GM23338 (cell line): Measurements from ENCODE around the gene ADPRHL1. TPM values are rescaled to one million over a fixed set of nuclear protein-coding genes. Genes with fewer than 3 reads are reported as not detected.

Source experiments
- ATAC-seq: fragments of 200-7000 bp; cut with Tn5 transposase; 3 replicates; pipeline ENCODE4 v1.9.1; 2020
- DNase-seq: peaks from one replicate; pipeline ENCODE4 v3.0.0-alpha.2; 2015; ENCODE audit warnings: low spot score
- H2AFZ ChIP-seq: fragments of 200-600 bp; sonication (generic); 2 replicates; pipeline ENCODE4 v1.8.0; 2016; ENCODE audit warnings: antibody characterized with exemption, mild to moderate bottlenecking, moderate library complexity
- H3F3A ChIP-seq: fragments of 200-600 bp; sonication (generic); replicated peaks from 2 replicates; pipeline ENCODE4 v1.8.0; 2017; ENCODE audit warnings: antibody characterized with exemption, mixed run types, low read depth
- H3K27ac ChIP-seq: fragments of 200-600 bp; sonication (generic); 2 replicates; pipeline ENCODE4 v1.6.1; 2016; ENCODE audit warnings: low read depth
- H3K27me3 ChIP-seq: fragments of 200-600 bp; sonication (generic); 2 replicates; pipeline ENCODE4 v1.8.0; 2016; ENCODE audit warnings: mild to moderate bottlenecking, mixed run types, moderate library complexity; ENCODE audit not compliant: insufficient read depth
- H3K36me3 ChIP-seq: fragments of 200-600 bp; sonication (generic); 2 replicates; pipeline ENCODE4 v1.8.0; 2016; ENCODE audit warnings: mild to moderate bottlenecking; ENCODE audit not compliant: insufficient read depth
- H3K4me1 ChIP-seq: fragments of 200-600 bp; sonication (generic); 2 replicates; pipeline ENCODE4 v1.8.0; 2016; ENCODE audit warnings: mild to moderate bottlenecking, moderate library complexity; ENCODE audit not compliant: insufficient read depth
- H3K4me2 ChIP-seq: fragments of 200-600 bp; sonication (generic); 2 replicates; pipeline ENCODE4 v1.7.1; 2017; ENCODE audit warnings: mixed run types
- H3K4me3 ChIP-seq: fragments of 200-600 bp; sonication (generic); 2 replicates; pipeline ENCODE4 v1.6.1; 2016; ENCODE audit warnings: mixed run types
- H3K79me2 ChIP-seq: fragments of 200-600 bp; sonication (generic); replicated peaks from 2 replicates; pipeline ENCODE4 v1.8.0; 2017; ENCODE audit warnings: mild to moderate bottlenecking; ENCODE audit not compliant: insufficient read depth
- H3K9me2 ChIP-seq: fragments of 200-600 bp; sonication (generic); 2 replicates; pipeline ENCODE4 v1.8.0; 2017; ENCODE audit not compliant: insufficient read depth
- H4K20me1 ChIP-seq: fragments of 200-600 bp; sonication (generic); replicated peaks from 2 replicates; pipeline ENCODE4 v1.8.0; 2017; ENCODE audit warnings: mild to moderate bottlenecking; ENCODE audit not compliant: insufficient read depth
- H3K27ac Mint-ChIP-seq: 2 replicates; pipeline ENCODE4 v1.8.0; 2020; ENCODE audit warnings: inconsistent platforms, mild to moderate bottlenecking, moderate library complexity, mixed read lengths
- H3K27me3 Mint-ChIP-seq: 3 replicates; pipeline ENCODE4 v1.8.0; 2022; ENCODE audit warnings: low read depth, mild to moderate bottlenecking, moderate library complexity, mixed read lengths, inconsistent platforms; ENCODE audit not compliant: insufficient read depth, poor library complexity
- H3K36me3 Mint-ChIP-seq: 3 replicates; pipeline ENCODE4 v1.8.0; 2021; ENCODE audit warnings: low read depth, mild to moderate bottlenecking, inconsistent platforms, moderate library complexity, mixed read lengths
- H3K4me1 Mint-ChIP-seq: 3 replicates; pipeline ENCODE4 v1.8.0; 2020; ENCODE audit warnings: mild to moderate bottlenecking, inconsistent platforms, mixed read lengths
- H3K4me3 Mint-ChIP-seq: 3 replicates; pipeline ENCODE4 v1.8.0; 2021; ENCODE audit warnings: moderate library complexity, mild to moderate bottlenecking, inconsistent platforms, mixed read lengths
- H3K9me3 Mint-ChIP-seq: 3 replicates; pipeline ENCODE4 v1.8.0; 2020; ENCODE audit warnings: moderate library complexity, mild to moderate bottlenecking, inconsistent platforms, mixed read lengths
- CREB1 ChIP-seq: fragments of 250-450 bp; sonication (Bioruptor Pico); IDR thresholded peaks from 2 replicates; pipeline ENCODE4 v1.5.0; 2020; ENCODE audit warnings: low read depth, mild to moderate bottlenecking, moderate library complexity
- EZH2 ChIP-seq: fragments of 200-600 bp; sonication (generic); IDR thresholded peaks from one replicate; pipeline ENCODE4 v1.8.0; 2017; ENCODE audit warnings: antibody characterized with exemption, mild to moderate bottlenecking, low read depth; ENCODE audit not compliant: unreplicated experiment
- JUNB ChIP-seq: IDR thresholded peaks from one replicate; pipeline ENCODE4 v1.6.1; 2016; ENCODE audit warnings: antibody characterized with exemption; ENCODE audit not compliant: unreplicated experiment
- NANOG ChIP-seq: IDR thresholded peaks from 2 replicates; pipeline ENCODE4 v1.6.1; 2016; ENCODE audit warnings: antibody characterized with exemption, borderline replicate concordance
- POLR2AphosphoS5 ChIP-seq: IDR thresholded peaks from 2 replicates; pipeline ENCODE4 v1.6.1; 2016; ENCODE audit warnings: antibody characterized with exemption, low read depth
- STAT1 ChIP-seq: IDR thresholded peaks from one replicate; pipeline ENCODE4 v1.6.1; 2016; ENCODE audit warnings: antibody characterized with exemption; ENCODE audit not compliant: unreplicated experiment
- ZNF114 ChIP-seq: fragments of 250-450 bp; sonication (Bioruptor Pico); IDR thresholded peaks from 2 replicates; pipeline ENCODE4 v1.5.0; 2020; ENCODE audit warnings: mild to moderate bottlenecking, moderate library complexity
- polyA plus RNA-seq: library from polyadenylated mRNA; unstranded; fragments of >200 nt; fragmentation: Nextera tagmentation; extraction: Ambion mirVana; gene quantifications from 2 replicates; pipeline ENCODE4 v1.2.1, GENCODE V29; 2016
- total RNA-seq: library from RNA; depleted of rRNA; stranded (reverse); fragments of >200 nt; shearing (Covaris generic); gene quantifications from 2 replicates; pipeline ENCODE4 v1.2.3, GENCODE V29; 2014
- TF ChIP-seq, protein P1 (sequence below): fragments of 250-450 bp; sonication (Bioruptor Pico); IDR thresholded peaks from 2 replicates; pipeline ENCODE4 v1.5.0; 2020; ENCODE audit warnings: mild to moderate bottlenecking, moderate library complexity
- TF ChIP-seq, protein P2 (sequence below): IDR thresholded peaks from one replicate; pipeline ENCODE4 v1.6.1; 2018; ENCODE audit warnings: antibody characterized with exemption; ENCODE audit not compliant: unreplicated experiment
- TF ChIP-seq, protein P3 (sequence below): IDR thresholded peaks from 2 replicates; pipeline ENCODE4 v1.6.1; 2016; ENCODE audit warnings: antibody characterized with exemption

ADPRHL1 gene
- total and polyA plus RNA-seq, 2 experiments from 2014 or later, result 0.80 to 1.0 TPM

DNA sequence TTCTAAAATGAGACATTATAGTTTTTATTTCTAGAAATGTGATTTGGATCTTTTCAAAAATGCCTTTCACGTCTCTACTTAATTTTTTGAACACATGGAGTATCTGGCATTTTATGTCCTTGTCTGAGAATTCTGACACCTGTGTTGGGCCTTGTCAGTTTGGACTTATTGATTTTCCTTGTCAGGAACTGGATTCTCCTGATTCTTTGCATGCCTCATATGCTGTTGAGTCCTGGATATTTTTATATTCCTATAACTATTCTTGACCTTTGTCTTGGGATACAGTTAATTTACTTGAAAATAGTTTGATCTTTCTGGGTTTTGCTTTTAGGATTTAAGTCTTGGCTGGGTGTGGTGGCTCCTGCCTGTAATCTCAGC, 10.3 kb downstream of the ADPRHL1 start:
- H3K27ac Mint-ChIP-seq, result no peak overlapping the region
- H2AFZ ChIP-seq, result no peak overlapping the region
- no peak overlapping the region for H3K27ac ChIP-seq
- peaks cover 6% of the 10 kb centered on the region; the same call in 1 of the 2 replicates for H3F3A ChIP-seq
- H3K27me3 Mint-ChIP-seq, result peaks cover 4% of the 10 kb centered on the region
- H3K27me3 ChIP-seq, result no peaks in the 10 kb centered on the region
- no peak overlapping the region for H3K4me2 ChIP-seq
- no peaks in the 10 kb centered on the region for H3K4me1 ChIP-seq
- H3K9me2 ChIP-seq, result no peaks in the 10 kb centered on the region
- DNase-seq (no peak), ATAC-seq (no peak)
- H3K4me1 Mint-ChIP-seq, result 0 out of 3 replicates have a peak, but pooled peaks cover 4% of the 10 kb centered on the region
- H4K20me1 ChIP-seq, result no peaks in the 10 kb centered on the region
- H3K4me3 Mint-ChIP-seq, result no peak overlapping the region; the same call in 2 of the 3 replicates
- TF ChIP-seq EZH2, result no peak
- H3K36me3 ChIP-seq, result no peaks in the 10 kb centered on the region
- no peaks in the 10 kb centered on the region; the same call in 2 of the 3 replicates for H3K9me3 Mint-ChIP-seq
- peaks cover 19% of the 10 kb centered on the region for H3K36me3 Mint-ChIP-seq
- no peaks in the 10 kb centered on the region for H3K79me2 ChIP-seq
- no peak overlapping the region for H3K4me3 ChIP-seq

DNA sequence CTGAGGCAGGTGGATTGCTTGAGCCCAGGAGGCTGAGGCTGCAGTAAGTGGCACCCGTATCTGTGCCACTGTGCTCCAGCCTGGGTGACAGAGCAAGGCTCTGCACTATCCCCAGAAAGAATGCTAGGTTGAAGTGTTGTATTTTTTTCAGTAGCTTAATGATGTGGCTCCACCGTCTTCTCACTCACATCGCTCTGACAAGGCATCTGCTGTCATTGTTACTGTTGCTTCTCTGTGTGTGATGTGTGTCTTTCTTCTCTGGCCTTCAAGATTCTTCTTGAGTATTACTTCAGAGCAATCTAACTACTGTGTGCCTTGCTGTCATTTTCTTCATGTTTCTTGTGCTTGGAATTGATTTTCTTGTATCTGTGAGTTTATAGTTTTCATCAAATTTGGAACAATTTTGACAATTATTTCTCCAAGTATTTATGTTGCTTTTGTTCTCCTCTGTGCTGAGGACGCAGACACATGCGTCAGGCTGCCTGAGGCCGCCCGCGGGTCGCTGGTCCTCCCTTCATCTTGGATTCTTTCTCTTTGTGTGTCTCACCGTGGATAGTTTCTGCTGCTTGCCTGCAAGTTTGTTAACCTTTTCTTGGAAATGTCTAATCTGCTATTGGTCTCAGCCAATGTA, 10.8 kb downstream of the ADPRHL1 start:
- H4K20me1 ChIP-seq, result no peaks in the 10 kb centered on the region
- DNase-seq (no peak), ATAC-seq (no peak)
- no peaks in the 10 kb centered on the region for H3K36me3 ChIP-seq
- H3K27ac Mint-ChIP-seq, result no peak overlapping the region
- H3K4me3 Mint-ChIP-seq, result no peak overlapping the region; the same call in 2 of the 3 replicates
- no peak overlapping the region for H3K4me3 ChIP-seq
- no peak overlapping the region for H3K4me2 ChIP-seq
- H3K4me1 ChIP-seq, result no peaks in the 10 kb centered on the region
- H3F3A ChIP-seq, result peaks cover 6% of the 10 kb centered on the region; the same call in 1 of the 2 replicates
- H3K27ac ChIP-seq, result no peak overlapping the region
- no peaks in the 10 kb centered on the region for H3K79me2 ChIP-seq
- H3K9me2 ChIP-seq, result no peaks in the 10 kb centered on the region
- no peak overlapping the region for H2AFZ ChIP-seq
- peaks cover 14% of the 10 kb centered on the region for H3K36me3 Mint-ChIP-seq
- H3K9me3 Mint-ChIP-seq, result no peaks in the 10 kb centered on the region; the same call in 2 of the 3 replicates
- H3K27me3 Mint-ChIP-seq, result peaks cover 4% of the 10 kb centered on the region
- 0 out of 3 replicates have a peak, but pooled peaks cover 4% of the 10 kb centered on the region for H3K4me1 Mint-ChIP-seq
- no peaks in the 10 kb centered on the region for H3K27me3 ChIP-seq
- TF ChIP-seq, protein P1, sequence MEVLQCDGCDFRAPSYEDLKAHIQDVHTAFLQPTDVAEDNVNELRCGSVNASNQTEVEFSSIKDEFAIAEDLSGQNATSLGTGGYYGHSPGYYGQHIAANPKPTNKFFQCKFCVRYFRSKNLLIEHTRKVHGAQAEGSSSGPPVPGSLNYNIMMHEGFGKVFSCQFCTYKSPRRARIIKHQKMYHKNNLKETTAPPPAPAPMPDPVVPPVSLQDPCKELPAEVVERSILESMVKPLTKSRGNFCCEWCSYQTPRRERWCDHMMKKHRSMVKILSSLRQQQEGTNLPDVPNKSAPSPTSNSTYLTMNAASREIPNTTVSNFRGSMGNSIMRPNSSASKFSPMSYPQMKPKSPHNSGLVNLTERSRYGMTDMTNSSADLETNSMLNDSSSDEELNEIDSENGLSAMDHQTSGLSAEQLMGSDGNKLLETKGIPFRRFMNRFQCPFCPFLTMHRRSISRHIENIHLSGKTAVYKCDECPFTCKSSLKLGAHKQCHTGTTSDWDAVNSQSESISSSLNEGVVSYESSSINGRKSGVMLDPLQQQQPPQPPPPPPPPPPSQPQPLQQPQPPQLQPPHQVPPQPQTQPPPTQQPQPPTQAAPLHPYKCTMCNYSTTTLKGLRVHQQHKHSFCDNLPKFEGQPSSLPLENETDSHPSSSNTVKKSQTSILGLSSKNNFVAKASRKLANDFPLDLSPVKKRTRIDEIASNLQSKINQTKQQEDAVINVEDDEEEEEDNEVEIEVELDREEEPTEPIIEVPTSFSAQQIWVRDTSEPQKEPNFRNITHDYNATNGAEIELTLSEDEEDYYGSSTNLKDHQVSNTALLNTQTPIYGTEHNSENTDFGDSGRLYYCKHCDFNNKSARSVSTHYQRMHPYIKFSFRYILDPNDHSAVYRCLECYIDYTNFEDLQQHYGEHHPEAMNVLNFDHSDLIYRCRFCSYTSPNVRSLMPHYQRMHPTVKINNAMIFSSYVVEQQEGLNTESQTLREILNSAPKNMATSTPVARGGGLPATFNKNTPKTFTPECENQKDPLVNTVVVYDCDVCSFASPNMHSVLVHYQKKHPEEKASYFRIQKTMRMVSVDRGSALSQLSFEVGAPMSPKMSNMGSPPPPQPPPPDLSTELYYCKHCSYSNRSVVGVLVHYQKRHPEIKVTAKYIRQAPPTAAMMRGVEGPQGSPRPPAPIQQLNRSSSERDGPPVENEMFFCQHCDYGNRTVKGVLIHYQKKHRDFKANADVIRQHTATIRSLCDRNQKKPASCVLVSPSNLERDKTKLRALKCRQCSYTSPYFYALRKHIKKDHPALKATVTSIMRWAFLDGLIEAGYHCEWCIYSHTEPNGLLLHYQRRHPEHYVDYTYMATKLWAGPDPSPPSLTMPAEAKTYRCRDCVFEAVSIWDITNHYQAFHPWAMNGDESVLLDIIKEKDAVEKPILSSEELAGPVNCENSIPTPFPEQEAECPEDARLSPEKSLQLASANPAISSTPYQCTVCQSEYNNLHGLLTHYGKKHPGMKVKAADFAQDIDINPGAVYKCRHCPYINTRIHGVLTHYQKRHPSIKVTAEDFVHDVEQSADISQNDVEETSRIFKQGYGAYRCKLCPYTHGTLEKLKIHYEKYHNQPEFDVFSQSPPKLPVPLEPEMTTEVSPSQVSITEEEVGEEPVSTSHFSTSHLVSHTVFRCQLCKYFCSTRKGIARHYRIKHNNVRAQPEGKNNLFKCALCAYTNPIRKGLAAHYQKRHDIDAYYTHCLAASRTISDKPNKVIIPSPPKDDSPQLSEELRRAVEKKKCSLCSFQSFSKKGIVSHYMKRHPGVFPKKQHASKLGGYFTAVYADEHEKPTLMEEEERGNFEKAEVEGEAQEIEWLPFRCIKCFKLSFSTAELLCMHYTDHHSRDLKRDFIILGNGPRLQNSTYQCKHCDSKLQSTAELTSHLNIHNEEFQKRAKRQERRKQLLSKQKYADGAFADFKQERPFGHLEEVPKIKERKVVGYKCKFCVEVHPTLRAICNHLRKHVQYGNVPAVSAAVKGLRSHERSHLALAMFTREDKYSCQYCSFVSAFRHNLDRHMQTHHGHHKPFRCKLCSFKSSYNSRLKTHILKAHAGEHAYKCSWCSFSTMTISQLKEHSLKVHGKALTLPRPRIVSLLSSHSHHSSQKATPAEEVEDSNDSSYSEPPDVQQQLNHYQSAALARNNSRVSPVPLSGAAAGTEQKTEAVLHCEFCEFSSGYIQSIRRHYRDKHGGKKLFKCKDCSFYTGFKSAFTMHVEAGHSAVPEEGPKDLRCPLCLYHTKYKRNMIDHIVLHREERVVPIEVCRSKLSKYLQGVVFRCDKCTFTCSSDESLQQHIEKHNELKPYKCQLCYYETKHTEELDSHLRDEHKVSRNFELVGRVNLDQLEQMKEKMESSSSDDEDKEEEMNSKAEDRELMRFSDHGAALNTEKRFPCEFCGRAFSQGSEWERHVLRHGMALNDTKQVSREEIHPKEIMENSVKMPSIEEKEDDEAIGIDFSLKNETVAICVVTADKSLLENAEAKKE (CRISPR knock-in tag), result no peak
- TF ChIP-seq, protein P2, sequence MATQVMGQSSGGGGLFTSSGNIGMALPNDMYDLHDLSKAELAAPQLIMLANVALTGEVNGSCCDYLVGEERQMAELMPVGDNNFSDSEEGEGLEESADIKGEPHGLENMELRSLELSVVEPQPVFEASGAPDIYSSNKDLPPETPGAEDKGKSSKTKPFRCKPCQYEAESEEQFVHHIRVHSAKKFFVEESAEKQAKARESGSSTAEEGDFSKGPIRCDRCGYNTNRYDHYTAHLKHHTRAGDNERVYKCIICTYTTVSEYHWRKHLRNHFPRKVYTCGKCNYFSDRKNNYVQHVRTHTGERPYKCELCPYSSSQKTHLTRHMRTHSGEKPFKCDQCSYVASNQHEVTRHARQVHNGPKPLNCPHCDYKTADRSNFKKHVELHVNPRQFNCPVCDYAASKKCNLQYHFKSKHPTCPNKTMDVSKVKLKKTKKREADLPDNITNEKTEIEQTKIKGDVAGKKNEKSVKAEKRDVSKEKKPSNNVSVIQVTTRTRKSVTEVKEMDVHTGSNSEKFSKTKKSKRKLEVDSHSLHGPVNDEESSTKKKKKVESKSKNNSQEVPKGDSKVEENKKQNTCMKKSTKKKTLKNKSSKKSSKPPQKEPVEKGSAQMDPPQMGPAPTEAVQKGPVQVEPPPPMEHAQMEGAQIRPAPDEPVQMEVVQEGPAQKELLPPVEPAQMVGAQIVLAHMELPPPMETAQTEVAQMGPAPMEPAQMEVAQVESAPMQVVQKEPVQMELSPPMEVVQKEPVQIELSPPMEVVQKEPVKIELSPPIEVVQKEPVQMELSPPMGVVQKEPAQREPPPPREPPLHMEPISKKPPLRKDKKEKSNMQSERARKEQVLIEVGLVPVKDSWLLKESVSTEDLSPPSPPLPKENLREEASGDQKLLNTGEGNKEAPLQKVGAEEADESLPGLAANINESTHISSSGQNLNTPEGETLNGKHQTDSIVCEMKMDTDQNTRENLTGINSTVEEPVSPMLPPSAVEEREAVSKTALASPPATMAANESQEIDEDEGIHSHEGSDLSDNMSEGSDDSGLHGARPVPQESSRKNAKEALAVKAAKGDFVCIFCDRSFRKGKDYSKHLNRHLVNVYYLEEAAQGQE, result no peak
- TF ChIP-seq STAT1, result no peak
- TF ChIP-seq CREB1 (CRISPR knock-in tag), result no peak
- TF ChIP-seq, protein P3, sequence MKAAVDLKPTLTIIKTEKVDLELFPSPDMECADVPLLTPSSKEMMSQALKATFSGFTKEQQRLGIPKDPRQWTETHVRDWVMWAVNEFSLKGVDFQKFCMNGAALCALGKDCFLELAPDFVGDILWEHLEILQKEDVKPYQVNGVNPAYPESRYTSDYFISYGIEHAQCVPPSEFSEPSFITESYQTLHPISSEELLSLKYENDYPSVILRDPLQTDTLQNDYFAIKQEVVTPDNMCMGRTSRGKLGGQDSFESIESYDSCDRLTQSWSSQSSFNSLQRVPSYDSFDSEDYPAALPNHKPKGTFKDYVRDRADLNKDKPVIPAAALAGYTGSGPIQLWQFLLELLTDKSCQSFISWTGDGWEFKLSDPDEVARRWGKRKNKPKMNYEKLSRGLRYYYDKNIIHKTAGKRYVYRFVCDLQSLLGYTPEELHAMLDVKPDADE, result no peak
- TF ChIP-seq EZH2, result no peak
- TF ChIP-seq POLR2AphosphoS5, result no peak
- no peak for TF ChIP-seq ZNF114
- TF ChIP-seq NANOG, result no peak
- TF ChIP-seq JUNB, result no peak
